ENCODE data around the gene MRPL16.

Gene MRPL16

GRCh38 chr11:59770869-59771268 is 39.7 kb downstream of the MRPL16 start:
- Histone ChIP-seq H3K27me3 (no peaks in the 10 kb centered on the region), H3K27ac (peak overlapping the region in 10 of 11 experiments; percentile 47 to 98 (median 73); a peak in 20 of 22 replicates), H3K9ac (peak overlapping the region in 5 of 11 experiments; percentile 16 to 65 (median 51); a peak in 9 of 22 replicates), H3K4me1 (peaks cover 56 to 95% (median 78%) of the 10 kb centered on the region in 10 experiments), H3K4me2 (peak overlapping the region; percentile 44 to 95 (median 80)), H3K36me3 (peaks cover 20 to 30% (median 25%) of the 10 kb centered on the region in 11 experiments; a peak in 21 of 22 replicates), H3K9me3 (replicated peaks in 1 of 11) (no peaks in the 10 kb centered on the region), H3K4me3 (0 out of 20 replicates have a peak overlapping the region, but pooled peaks of 2 of the 10 experiments have one; percentile 6 to 9), H4K20me1 (peaks cover 0 to 25% (median 0%) of the 10 kb centered on the region in 11 experiments; a peak in 7 of 22 replicates)
- peak in 4 of 11 experiments; percentile 32 to 55 (median 44); a peak in 3 of 22 replicates for TF ChIP-seq Cebpa-rat (IDR thresholded peaks at IDR 0.05)

DNA sequence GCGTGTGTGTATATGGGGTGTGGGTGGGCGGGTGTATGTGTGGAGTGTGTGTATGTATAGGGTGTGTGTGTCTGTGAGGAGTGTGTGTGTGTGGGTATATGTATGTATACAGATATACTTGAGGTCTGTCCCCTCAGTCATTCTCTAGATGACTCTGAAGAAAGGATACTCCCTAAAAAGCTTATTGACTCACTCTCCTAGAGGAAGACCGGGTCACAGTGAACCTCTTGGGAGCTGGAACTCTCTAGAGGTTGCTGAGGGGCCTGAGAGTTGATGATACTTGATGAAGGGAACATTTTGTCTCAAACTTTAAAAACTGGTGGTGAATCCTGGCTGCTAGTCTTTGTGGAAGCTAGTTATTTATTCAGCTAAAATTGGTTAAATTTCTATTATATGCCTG is 40.3 kb downstream of the MRPL16 start:
- Histone ChIP-seq H3K27me3 (no peaks in the 10 kb centered on the region), H3K9me3 (replicated peaks in 1 of 11) (no peaks in the 10 kb centered on the region), H3K4me3 (no peak overlapping the region), H3K4me2 (peak overlapping the region; percentile 44 to 95 (median 80); a peak in 21 of 22 replicates), H3K4me1 (peaks cover 61 to 96% (median 83%) of the 10 kb centered on the region in 10 experiments), H4K20me1 (peaks cover 0 to 29% (median 1%) of the 10 kb centered on the region in 11 experiments; a peak in 8 of 22 replicates), H3K9ac (peak overlapping the region in 5 of 11 experiments; percentile 16 to 65 (median 51); a peak in 8 of 22 replicates), H3K27ac (peak overlapping the region in 10 of 11 experiments; percentile 47 to 98 (median 73); a peak in 18 of 22 replicates), H3K36me3 (peaks cover 17 to 25% (median 21%) of the 10 kb centered on the region in 11 experiments; a peak in 21 of 22 replicates)
- TF ChIP-seq Cebpa-rat (IDR thresholded peaks at IDR 0.05) = no peak

- H3K4me2 ChIP-seq = peak overlapping the region in 10 of 11 experiments; percentile 7 to 95 (median 82); a peak in 17 of 22 replicates
- no peaks in the 10 kb centered on the region for H3K27me3 ChIP-seq
- H3K36me3 ChIP-seq = peaks cover 12 to 20% (median 16%) of the 10 kb centered on the region in 11 experiments; a peak in 21 of 22 replicates
- peaks cover 0 to 30% (median 5%) of the 10 kb centered on the region in 11 experiments; a peak in 9 of 22 replicates for H4K20me1 ChIP-seq
- no peaks in the 10 kb centered on the region for H3K9me3 ChIP-seq (replicated peaks in 1 of 11)
- no peak overlapping the region for H3K9ac ChIP-seq
- H3K4me3 ChIP-seq = no peak overlapping the region
- peak overlapping the region in 7 of 11 experiments; percentile 31 to 93 (median 80); a peak in 14 of 22 replicates for H3K27ac ChIP-seq
- peaks cover 66 to 96% (median 88%) of the 10 kb centered on the region in 10 experiments for H3K4me1 ChIP-seq
- TF ChIP-seq Cebpa-rat (IDR thresholded peaks at IDR 0.05) = no peak
These were observed 40.8 kb downstream of the MRPL16 start for GRCh38 chr11:59769828-59770227.

DNA sequence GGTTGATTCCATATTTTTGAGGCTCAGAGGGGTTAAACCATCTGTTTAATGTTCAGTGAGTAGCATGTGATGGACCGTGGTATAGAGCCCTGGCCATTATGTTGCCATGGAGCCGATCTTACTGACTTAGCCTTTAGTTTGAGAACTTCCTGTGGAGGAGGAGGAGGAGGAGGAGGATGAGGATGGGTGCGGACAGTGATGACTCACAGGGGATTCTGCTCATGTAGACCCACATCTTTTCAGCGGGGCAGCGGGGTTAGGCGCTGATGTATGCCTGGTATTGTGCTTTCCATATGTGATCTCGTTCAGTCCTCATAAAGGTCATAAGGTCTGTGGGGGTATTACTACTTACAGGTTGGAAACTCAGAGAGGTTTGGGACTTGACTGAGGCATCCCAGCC is 41.5 kb downstream of the MRPL16 start:
- no peaks in the 10 kb centered on the region for H3K9me3 ChIP-seq (replicated peaks in 1 of 11)
- H3K4me3 ChIP-seq = 0 out of 20 replicates have a peak overlapping the region, but pooled peaks of 1 of the 10 experiments have one; percentile 19
- H3K4me1 ChIP-seq = peaks cover 67 to 100% (median 95%) of the 10 kb centered on the region in 10 experiments
- H3K9ac ChIP-seq = no peak overlapping the region
- no peak for TF ChIP-seq Cebpa-rat (IDR thresholded peaks at IDR 0.05)
- no peaks in the 10 kb centered on the region for H3K27me3 ChIP-seq
- peaks cover 6 to 12% (median 9%) of the 10 kb centered on the region in 11 experiments; a peak in 20 of 22 replicates for H3K36me3 ChIP-seq
- H3K4me2 ChIP-seq = peak overlapping the region in 10 of 11 experiments; percentile 4 to 95 (median 82); a peak in 19 of 22 replicates
- peaks cover 0 to 37% (median 5%) of the 10 kb centered on the region in 11 experiments; a peak in 9 of 22 replicates for H4K20me1 ChIP-seq
- peak overlapping the region in 9 of 11 experiments; percentile 11 to 93 (median 56); a peak in 15 of 22 replicates for H3K27ac ChIP-seq

GRCh38 chr11:59767225-59767611 is 43.4 kb downstream of the MRPL16 start:
- H3K27me3 ChIP-seq = no peaks in the 10 kb centered on the region
- H3K4me2 ChIP-seq = peak overlapping the region; percentile 58 to 95 (median 80)
- no peaks in the 10 kb centered on the region for H3K9me3 ChIP-seq (replicated peaks in 1 of 11)
- H3K4me3 ChIP-seq = peak overlapping the region in 4 of 10 experiments; percentile 2 to 29 (median 6); a peak in 4 of 20 replicates
- peaks cover 0 to 13% (median 8%) of the 10 kb centered on the region in 11 experiments; a peak in 6 of 22 replicates for H3K36me3 ChIP-seq
- peaks cover 56 to 88% (median 83%) of the 10 kb centered on the region in 10 experiments for H3K4me1 ChIP-seq
- H3K9ac ChIP-seq = peak overlapping the region in 10 of 11 experiments; percentile 3 to 56 (median 38); a peak in 13 of 22 replicates
- peak overlapping the region in 9 of 11 experiments; percentile 38 to 93 (median 67); a peak in 17 of 22 replicates for H3K27ac ChIP-seq
- H4K20me1 ChIP-seq = peaks cover 0 to 56% (median 5%) of the 10 kb centered on the region in 11 experiments; a peak in 12 of 22 replicates
- TF ChIP-seq Cebpa-rat (IDR thresholded peaks at IDR 0.05) = peak in 3 of 11 experiments; percentile 48 to 59 (median 58); a peak in 5 of 22 replicates

GRCh38 chr11:59766542-59767224 is 43.9 kb downstream of the MRPL16 start:
- Histone ChIP-seq H3K4me1 (peaks cover 51 to 88% (median 78%) of the 10 kb centered on the region in 10 experiments), H4K20me1 (peaks cover 0 to 61% (median 8%) of the 10 kb centered on the region in 11 experiments; a peak in 13 of 22 replicates), H3K36me3 (peaks cover 0 to 16% (median 8%) of the 10 kb centered on the region in 11 experiments; a peak in 8 of 22 replicates), H3K4me3 (peak overlapping the region in 4 of 10 experiments; percentile 2 to 29 (median 6); a peak in 4 of 20 replicates), H3K9me3 (replicated peaks in 1 of 11) (no peaks in the 10 kb centered on the region), H3K27me3 (no peaks in the 10 kb centered on the region), H3K4me2 (peak overlapping the region; percentile 58 to 95 (median 80)), H3K9ac (peak overlapping the region in 10 of 11 experiments; percentile 3 to 56 (median 38); a peak in 15 of 22 replicates), H3K27ac (peak overlapping the region in 9 of 11 experiments; percentile 38 to 93 (median 67); a peak in 19 of 22 replicates)
- TF ChIP-seq Cebpa-rat (IDR thresholded peaks at IDR 0.05) = no peak

DNA sequence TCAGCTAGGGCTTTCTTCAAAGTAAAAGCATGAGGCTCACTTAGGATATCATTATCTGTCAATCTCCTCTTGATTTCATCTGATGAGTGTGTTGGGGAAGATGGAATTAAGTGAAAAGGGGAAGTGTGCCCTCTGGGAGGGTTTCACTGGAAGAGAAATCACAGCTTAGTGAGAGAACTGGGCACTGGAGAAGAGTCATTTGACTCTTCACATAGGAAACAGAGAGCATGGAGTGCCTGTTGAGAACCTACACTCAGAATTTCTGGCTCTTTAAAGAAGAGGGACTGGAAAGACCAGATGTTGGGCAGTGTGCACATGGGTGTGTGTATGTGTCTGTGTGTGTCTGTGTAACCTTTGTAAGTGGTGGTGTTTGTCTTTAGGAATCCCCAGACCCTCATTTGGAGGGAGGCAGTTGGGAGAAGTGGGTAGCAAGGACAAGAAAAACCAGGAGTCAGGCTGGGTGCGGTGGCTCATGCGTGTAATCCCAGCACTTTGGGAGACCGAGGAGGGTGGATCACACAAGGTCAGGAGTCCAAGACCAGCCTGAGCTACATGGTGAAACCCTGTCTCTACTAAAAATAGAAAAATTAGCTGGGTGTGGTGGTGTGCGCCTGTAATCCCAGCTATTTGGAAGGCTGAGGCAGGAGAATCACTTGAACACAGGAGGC is 45.4 kb downstream of the MRPL16 start:
- H3K4me3 ChIP-seq = no peak overlapping the region
- H4K20me1 ChIP-seq = peaks cover 1 to 76% (median 18%) of the 10 kb centered on the region in 11 experiments; a peak in 14 of 22 replicates
- H3K9ac ChIP-seq = peak overlapping the region in 3 of 11 experiments; percentile 7 to 18 (median 9); a peak in 3 of 22 replicates
- H3K27me3 ChIP-seq = no peaks in the 10 kb centered on the region
- H3K4me1 ChIP-seq = peaks cover 37 to 75% (median 63%) of the 10 kb centered on the region in 10 experiments
- no peaks in the 10 kb centered on the region for H3K9me3 ChIP-seq (replicated peaks in 1 of 11)
- peaks cover 0 to 29% (median 14%) of the 10 kb centered on the region in 11 experiments; a peak in 10 of 22 replicates for H3K36me3 ChIP-seq
- peak overlapping the region; percentile 8 to 93 (median 58); a peak in 18 of 22 replicates for H3K27ac ChIP-seq
- TF ChIP-seq Cebpa-rat (IDR thresholded peaks at IDR 0.05) = no peak
- H3K4me2 ChIP-seq = peak overlapping the region; percentile 58 to 95 (median 80); a peak in 20 of 22 replicates

- Histone ChIP-seq H4K20me1 (peaks cover 21 to 92% (median 50%) of the 10 kb centered on the region in 11 experiments; a peak in 18 of 22 replicates), H3K4me1 (peaks cover 24 to 57% (median 38%) of the 10 kb centered on the region in 10 experiments), H3K4me2 (peak overlapping the region in 3 of 11 experiments; percentile 6 to 55 (median 11); a peak in 3 of 22 replicates), H3K9me3 (replicated peaks in 1 of 11) (no peaks in the 10 kb centered on the region), H3K27ac (no peak overlapping the region), H3K4me3 (no peak overlapping the region), H3K27me3 (no peaks in the 10 kb centered on the region), H3K36me3 (peaks cover 0 to 53% (median 15%) of the 10 kb centered on the region in 11 experiments; a peak in 11 of 22 replicates), H3K9ac (no peak overlapping the region)
- TF ChIP-seq Cebpa-rat (IDR thresholded peaks at IDR 0.05) = no peak
These were observed 48.6 kb downstream of the MRPL16 start for GRCh38 chr11:59761993-59762392.
